Neural cell (in vitro differentiated cells): ENCODE data around the gene UPF3A. TPM values are rescaled to one million over a fixed set of nuclear protein-coding genes. Genes with fewer than 3 reads are reported as not detected.

Source experiments
- H2AFZ ChIP-seq: fragments of 200-600, 300-800 bp; sonication (generic), shearing (Covaris generic); 2 replicates; pipeline ENCODE4 v1.6.0; 2014; ENCODE audit warnings: low read depth, mild to moderate bottlenecking, antibody characterized with exemption, low read length, moderate library complexity
- H3F3A ChIP-seq: fragments of 200-600 bp; shearing (Covaris generic); 2 replicates; pipeline ENCODE4 v1.6.1; 2016; ENCODE audit warnings: mild to moderate bottlenecking, moderate library complexity, mixed read lengths, antibody characterized with exemption, low read length; ENCODE audit not compliant: insufficient read depth, poor library complexity, severe bottlenecking
- H3K27ac ChIP-seq: fragments of 200-600, 300-800 bp; sonication (generic), shearing (Covaris generic); 2 replicates; pipeline ENCODE4 v1.5.1; 2014; ENCODE audit warnings: mild to moderate bottlenecking, low read length, moderate library complexity
- H3K27me3 ChIP-seq: fragments of 300-800, 200-600 bp; sonication (generic), shearing (Covaris generic); 2 replicates; pipeline ENCODE4 v1.6.0; 2014; ENCODE audit warnings: mild to moderate bottlenecking, low read depth, low read length, moderate library complexity; ENCODE audit not compliant: insufficient read depth
- H3K36me3 ChIP-seq: fragments of 300-800, 200-600 bp; sonication (generic), shearing (Covaris generic); 2 replicates; pipeline ENCODE4 v1.5.1; 2014; ENCODE audit warnings: mild to moderate bottlenecking, antibody characterized with exemption, low read length, moderate library complexity; ENCODE audit not compliant: insufficient read depth
- H3K4me2 ChIP-seq: fragments of 300-800, 200-600 bp; sonication (generic), shearing (Covaris generic); 2 replicates; pipeline ENCODE4 v1.6.0; 2014; ENCODE audit warnings: mild to moderate bottlenecking, low read length
- H3K4me3 ChIP-seq: fragments of 300-800, 200-600 bp; sonication (generic), shearing (Covaris generic); 2 replicates; pipeline ENCODE4 v1.5.1; 2014; ENCODE audit warnings: mild to moderate bottlenecking, low read length, moderate library complexity
- H3K79me2 ChIP-seq: fragments of 200-600 bp; shearing (Covaris generic); replicated peaks from 2 replicates; pipeline ENCODE4 v1.6.0; 2014; ENCODE audit warnings: mild to moderate bottlenecking, low read length, moderate library complexity; ENCODE audit not compliant: insufficient read depth
- H3K9ac ChIP-seq: fragments of 300-800, 200-600 bp; sonication (generic), shearing (Covaris generic); 2 replicates; pipeline ENCODE4 v1.6.1; 2016; ENCODE audit warnings: mild to moderate bottlenecking, low read length, mixed read lengths
- H3K9me2 ChIP-seq: fragments of 200-600 bp; shearing (Covaris generic); 2 replicates; pipeline ENCODE4 v1.6.1; 2016; ENCODE audit warnings: mild to moderate bottlenecking, low read length, mixed read lengths; ENCODE audit not compliant: insufficient read depth
- H3K9me3 ChIP-seq: fragments of 200-600, 300-800 bp; sonication (generic), shearing (Covaris generic); 2 replicates; pipeline ENCODE4 v1.6.1; 2016; ENCODE audit warnings: mild to moderate bottlenecking, mixed run types, low read length, moderate library complexity, mixed read lengths
- H4K20me1 ChIP-seq: fragments of 200-600 bp; shearing (Covaris generic); 2 replicates; pipeline ENCODE4 v1.6.1; 2016; ENCODE audit warnings: mild to moderate bottlenecking, mixed run types; ENCODE audit not compliant: insufficient read depth
- EP300 ChIP-seq: fragments of 450-650 bp; conservative IDR thresholded peaks from 2 replicates; pipeline ENCODE4 v1.6.1; 2014; ENCODE audit warnings: antibody characterized with exemption, mild to moderate bottlenecking, moderate library complexity; ENCODE audit not compliant: poor library complexity, severe bottlenecking
- EZH2 ChIP-seq: fragments of 200-600, 300-800 bp; shearing (Covaris generic), sonication (generic); IDR thresholded peaks from 2 replicates; pipeline ENCODE4 v1.6.1; 2014; ENCODE audit warnings: antibody characterized with exemption, low read length, borderline replicate concordance, mild to moderate bottlenecking; ENCODE audit not compliant: insufficient read depth, poor library complexity, severe bottlenecking
- MXI1 ChIP-seq: fragments of 450-650 bp; conservative IDR thresholded peaks from 2 replicates; pipeline ENCODE4 v1.6.1; 2014; ENCODE audit warnings: antibody characterized with exemption, mild to moderate bottlenecking; ENCODE audit not compliant: poor library complexity, severe bottlenecking
- POLR2AphosphoS5 ChIP-seq: IDR thresholded peaks from 2 replicates; pipeline ENCODE4 v1.6.1; 2012
- RAD21 ChIP-seq: fragments of 450-650 bp; conservative IDR thresholded peaks from 2 replicates; pipeline ENCODE4 v1.6.1; 2014; ENCODE audit warnings: antibody characterized with exemption, mild to moderate bottlenecking, moderate library complexity
- SMC3 ChIP-seq: fragments of 450-650 bp; conservative IDR thresholded peaks from 2 replicates; pipeline ENCODE4 v1.6.1; 2014; ENCODE audit warnings: antibody characterized with exemption, mild to moderate bottlenecking, moderate library complexity; ENCODE audit not compliant: poor library complexity
- TAF1 ChIP-seq: IDR thresholded peaks from 2 replicates; pipeline ENCODE4 v1.6.1; 2012; ENCODE audit warnings: low read depth
- polyA plus RNA-seq: library from polyadenylated mRNA; depleted of rRNA; stranded (reverse); fragments of >200 nt; gene quantifications from 2 replicates; pipeline ENCODE4 v1.2.3, GENCODE V29; 2014
- TF ChIP-seq, protein P1 (sequence below): IDR thresholded peaks from 2 replicates; pipeline ENCODE4 v1.6.1; 2012; ENCODE audit warnings: borderline replicate concordance
- TF ChIP-seq, protein P2 (sequence below): fragments of 450-650 bp; IDR thresholded peaks from 2 replicates; pipeline ENCODE4 v1.5.1; 2014; ENCODE audit warnings: antibody characterized with exemption, mild to moderate bottlenecking, moderate library complexity; ENCODE audit not compliant: poor library complexity, severe bottlenecking

The UPF3A gene
- polyA plus RNA-seq, 1 donor from 2014 or later, result 277 TPM

DNA sequence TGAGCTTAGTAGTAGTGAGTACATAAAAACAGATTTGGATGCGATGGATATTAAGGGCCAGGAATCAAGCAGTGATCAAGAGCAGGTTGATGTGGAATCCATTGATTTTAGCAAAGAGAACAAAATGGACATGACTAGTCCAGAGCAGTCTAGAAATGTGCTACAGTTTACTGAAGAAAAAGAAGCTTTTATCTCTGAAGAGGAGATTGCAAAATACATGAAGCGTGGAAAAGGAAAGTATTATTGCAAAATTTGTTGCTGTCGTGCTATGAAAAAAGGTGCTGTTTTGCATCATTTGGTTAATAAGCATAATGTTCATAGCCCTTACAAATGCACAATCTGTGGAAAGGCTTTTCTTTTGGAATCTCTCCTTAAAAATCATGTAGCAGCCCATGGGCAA, 44.3 kb downstream of the UPF3A start:
- H3K27me3 ChIP-seq, result no peaks in the 10 kb centered on the region
- H2AFZ ChIP-seq, result no peak overlapping the region
- H3K9ac ChIP-seq, result no peak overlapping the region
- no peak overlapping the region for H3K4me3 ChIP-seq
- H3K79me2 ChIP-seq, result peaks cover 12% of the 10 kb centered on the region
- no peaks in the 10 kb centered on the region for H3F3A ChIP-seq
- TF ChIP-seq MXI1 (no peak), RAD21 (no peak), POLR2AphosphoS5 (no peak)
- TF ChIP-seq, protein P1, sequence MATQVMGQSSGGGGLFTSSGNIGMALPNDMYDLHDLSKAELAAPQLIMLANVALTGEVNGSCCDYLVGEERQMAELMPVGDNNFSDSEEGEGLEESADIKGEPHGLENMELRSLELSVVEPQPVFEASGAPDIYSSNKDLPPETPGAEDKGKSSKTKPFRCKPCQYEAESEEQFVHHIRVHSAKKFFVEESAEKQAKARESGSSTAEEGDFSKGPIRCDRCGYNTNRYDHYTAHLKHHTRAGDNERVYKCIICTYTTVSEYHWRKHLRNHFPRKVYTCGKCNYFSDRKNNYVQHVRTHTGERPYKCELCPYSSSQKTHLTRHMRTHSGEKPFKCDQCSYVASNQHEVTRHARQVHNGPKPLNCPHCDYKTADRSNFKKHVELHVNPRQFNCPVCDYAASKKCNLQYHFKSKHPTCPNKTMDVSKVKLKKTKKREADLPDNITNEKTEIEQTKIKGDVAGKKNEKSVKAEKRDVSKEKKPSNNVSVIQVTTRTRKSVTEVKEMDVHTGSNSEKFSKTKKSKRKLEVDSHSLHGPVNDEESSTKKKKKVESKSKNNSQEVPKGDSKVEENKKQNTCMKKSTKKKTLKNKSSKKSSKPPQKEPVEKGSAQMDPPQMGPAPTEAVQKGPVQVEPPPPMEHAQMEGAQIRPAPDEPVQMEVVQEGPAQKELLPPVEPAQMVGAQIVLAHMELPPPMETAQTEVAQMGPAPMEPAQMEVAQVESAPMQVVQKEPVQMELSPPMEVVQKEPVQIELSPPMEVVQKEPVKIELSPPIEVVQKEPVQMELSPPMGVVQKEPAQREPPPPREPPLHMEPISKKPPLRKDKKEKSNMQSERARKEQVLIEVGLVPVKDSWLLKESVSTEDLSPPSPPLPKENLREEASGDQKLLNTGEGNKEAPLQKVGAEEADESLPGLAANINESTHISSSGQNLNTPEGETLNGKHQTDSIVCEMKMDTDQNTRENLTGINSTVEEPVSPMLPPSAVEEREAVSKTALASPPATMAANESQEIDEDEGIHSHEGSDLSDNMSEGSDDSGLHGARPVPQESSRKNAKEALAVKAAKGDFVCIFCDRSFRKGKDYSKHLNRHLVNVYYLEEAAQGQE, result no peak
- H3K4me2 ChIP-seq, result no peak overlapping the region
- no peak overlapping the region for H3K27ac ChIP-seq
- H3K36me3 ChIP-seq, result peaks cover 27% of the 10 kb centered on the region
- H3K9me3 ChIP-seq, result no peaks in the 10 kb centered on the region
- no peaks in the 10 kb centered on the region for H3K9me2 ChIP-seq
- no peaks in the 10 kb centered on the region for H4K20me1 ChIP-seq

DNA sequence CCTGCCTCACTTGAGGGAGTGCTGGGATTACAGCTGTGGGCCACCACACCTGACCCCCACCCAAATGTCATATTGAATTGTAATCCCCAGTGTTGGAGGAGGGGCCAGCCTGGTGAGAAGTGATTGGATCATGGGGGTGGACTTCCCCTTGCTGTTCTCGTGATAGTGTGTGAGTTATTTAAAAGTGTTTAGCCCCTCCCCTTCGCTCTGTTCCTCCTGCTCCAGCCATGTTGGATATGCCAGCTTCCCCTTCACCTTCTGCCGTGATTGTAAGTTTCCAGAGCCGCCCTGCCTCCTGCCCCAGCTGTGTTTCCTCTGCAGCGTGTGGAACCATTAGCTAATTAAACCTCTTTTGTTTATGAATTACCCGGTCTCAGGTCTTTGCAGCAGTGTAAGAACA, 46.6 kb downstream of the UPF3A start:
- Histone ChIP-seq H3K9me2 (no peaks in the 10 kb centered on the region), H3K36me3 (peaks cover 32% of the 10 kb centered on the region), H3K27me3 (no peaks in the 10 kb centered on the region), H3F3A (no peaks in the 10 kb centered on the region), H3K9me3 (no peaks in the 10 kb centered on the region), H2AFZ (no peak overlapping the region), H3K4me3 (no peak overlapping the region), H3K4me2 (no peak overlapping the region), H3K27ac (no peak overlapping the region), H4K20me1 (no peaks in the 10 kb centered on the region), H3K9ac (no peak overlapping the region), H3K79me2 (peaks cover 12% of the 10 kb centered on the region)
- TF ChIP-seq EP300 (no peak), TAF1 (no peak), POLR2AphosphoS5 (no peak), EZH2 (no peak), RAD21 (no peak), SMC3 (no peak), MXI1 (no peak)
- TF ChIP-seq, protein P1, result no peak
- TF ChIP-seq, protein P2, sequence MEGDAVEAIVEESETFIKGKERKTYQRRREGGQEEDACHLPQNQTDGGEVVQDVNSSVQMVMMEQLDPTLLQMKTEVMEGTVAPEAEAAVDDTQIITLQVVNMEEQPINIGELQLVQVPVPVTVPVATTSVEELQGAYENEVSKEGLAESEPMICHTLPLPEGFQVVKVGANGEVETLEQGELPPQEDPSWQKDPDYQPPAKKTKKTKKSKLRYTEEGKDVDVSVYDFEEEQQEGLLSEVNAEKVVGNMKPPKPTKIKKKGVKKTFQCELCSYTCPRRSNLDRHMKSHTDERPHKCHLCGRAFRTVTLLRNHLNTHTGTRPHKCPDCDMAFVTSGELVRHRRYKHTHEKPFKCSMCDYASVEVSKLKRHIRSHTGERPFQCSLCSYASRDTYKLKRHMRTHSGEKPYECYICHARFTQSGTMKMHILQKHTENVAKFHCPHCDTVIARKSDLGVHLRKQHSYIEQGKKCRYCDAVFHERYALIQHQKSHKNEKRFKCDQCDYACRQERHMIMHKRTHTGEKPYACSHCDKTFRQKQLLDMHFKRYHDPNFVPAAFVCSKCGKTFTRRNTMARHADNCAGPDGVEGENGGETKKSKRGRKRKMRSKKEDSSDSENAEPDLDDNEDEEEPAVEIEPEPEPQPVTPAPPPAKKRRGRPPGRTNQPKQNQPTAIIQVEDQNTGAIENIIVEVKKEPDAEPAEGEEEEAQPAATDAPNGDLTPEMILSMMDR, result no peak
